ENCODE measurements around the gene RNF103. TPM values are rescaled to one million over a fixed set of nuclear protein-coding genes. Genes with fewer than 3 reads are reported as not detected.
A peak's percentile ranks its signal among the peaks of the same experiment; 100 is the strongest.

The RNF103 gene
- total RNA-seq, 2 donors from 2014 or later: 16.2 to 44.4 TPM

DNA sequence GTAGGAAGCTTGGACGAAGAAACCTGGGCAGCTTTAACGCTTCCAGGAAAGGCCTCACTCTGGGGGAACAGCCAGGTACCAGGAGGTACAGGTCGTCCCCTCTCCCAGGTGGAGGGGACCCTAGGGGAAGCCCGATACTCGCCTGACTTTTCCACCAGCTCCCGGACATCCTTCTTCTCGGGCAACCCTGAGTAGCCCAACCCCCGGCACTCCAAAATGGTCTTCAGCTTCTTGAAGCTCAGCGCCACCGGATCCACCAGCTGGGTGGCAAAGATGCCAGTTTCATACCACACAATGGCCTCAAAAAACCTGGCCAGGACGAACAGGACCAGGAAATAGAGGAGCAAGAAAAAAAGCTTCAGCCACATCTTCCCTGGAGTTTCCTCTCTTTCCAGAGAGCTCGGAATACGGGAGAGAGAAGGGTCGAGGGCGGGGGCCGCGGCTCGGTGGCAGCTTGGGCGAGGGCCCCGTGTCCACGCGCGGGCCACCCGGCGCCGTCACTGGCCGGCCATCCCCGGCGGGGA, 1.1 kb downstream of the RNF103 start:
- Histone ChIP-seq H3K4me3 (peak overlapping the region; percentile 55 to 93), H3K27me3 (no peaks in the 10 kb centered on the region), H3K9me3 (no peaks in the 10 kb centered on the region), H3K4me1 (peaks cover 37% of the 10 kb centered on the region), H3K27ac (peak overlapping the region; percentile 97 to 100 (median 99)), H3K36me3 (replicated peaks in 1 of 2; ENCODE audit: insufficient read depth in 1 of 2, low read depth in 2 of 2) (peaks cover 0 to 2% of the 10 kb centered on the region in 2 donors)
- 0% methylated on average over 16 to 29 of the region's 29 CpGs for WGBS, 2 donors
- DNase-seq (peak; percentile 45 to 59 (median 58)), ATAC-seq (peak; percentile 6)
- TF ChIP-seq, protein P1, sequence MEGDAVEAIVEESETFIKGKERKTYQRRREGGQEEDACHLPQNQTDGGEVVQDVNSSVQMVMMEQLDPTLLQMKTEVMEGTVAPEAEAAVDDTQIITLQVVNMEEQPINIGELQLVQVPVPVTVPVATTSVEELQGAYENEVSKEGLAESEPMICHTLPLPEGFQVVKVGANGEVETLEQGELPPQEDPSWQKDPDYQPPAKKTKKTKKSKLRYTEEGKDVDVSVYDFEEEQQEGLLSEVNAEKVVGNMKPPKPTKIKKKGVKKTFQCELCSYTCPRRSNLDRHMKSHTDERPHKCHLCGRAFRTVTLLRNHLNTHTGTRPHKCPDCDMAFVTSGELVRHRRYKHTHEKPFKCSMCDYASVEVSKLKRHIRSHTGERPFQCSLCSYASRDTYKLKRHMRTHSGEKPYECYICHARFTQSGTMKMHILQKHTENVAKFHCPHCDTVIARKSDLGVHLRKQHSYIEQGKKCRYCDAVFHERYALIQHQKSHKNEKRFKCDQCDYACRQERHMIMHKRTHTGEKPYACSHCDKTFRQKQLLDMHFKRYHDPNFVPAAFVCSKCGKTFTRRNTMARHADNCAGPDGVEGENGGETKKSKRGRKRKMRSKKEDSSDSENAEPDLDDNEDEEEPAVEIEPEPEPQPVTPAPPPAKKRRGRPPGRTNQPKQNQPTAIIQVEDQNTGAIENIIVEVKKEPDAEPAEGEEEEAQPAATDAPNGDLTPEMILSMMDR (IDR thresholded peaks at IDR 0.05): peak in 1 of 7 experiments; percentile 3
- peak in 2 of 3 donors; percentile 32 to 40 for TF ChIP-seq POLR2A (IDR thresholded peaks at IDR 0.05)
- intact Hi-C loops (cut with DNase I): no loop called here

DNA sequence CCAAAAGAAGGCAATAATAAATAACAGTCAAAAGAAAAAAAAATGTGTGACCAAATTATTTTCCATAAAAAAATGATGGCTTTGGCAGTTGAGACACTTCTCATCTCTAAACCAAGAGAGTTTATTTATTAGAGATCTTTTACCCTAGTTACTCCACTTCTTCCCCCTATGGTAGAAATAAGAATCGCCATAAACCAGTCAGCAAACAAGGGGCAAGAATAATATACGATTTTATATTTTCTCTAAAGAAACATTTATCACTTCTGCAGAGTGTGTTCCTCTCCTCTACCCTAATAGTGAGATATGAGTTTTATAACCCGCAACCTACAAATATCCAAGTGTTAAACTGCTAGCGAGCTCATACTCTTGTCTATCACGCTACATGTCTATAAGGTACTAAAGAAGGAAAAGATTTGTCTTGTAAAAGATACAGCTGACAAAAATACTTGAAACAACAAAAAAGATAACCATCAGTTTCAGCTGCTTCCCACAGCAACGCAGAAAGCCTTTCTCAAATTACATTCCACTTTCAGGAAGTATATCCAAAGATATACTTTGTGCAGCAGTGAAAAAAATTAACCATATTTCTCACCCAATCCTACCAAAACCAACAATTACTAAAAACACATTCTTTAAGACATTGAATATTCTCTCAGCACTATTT, 2.3 kb downstream of the RNF103 start:
- Histone ChIP-seq H3K4me3 (peak overlapping the region; percentile 55 to 93), H3K9me3 (no peaks in the 10 kb centered on the region), H3K4me1 (peaks cover 46% of the 10 kb centered on the region), H3K27ac (peak overlapping the region in 2 of 4 donors; percentile 97 to 99), H3K36me3 (replicated peaks in 1 of 2; ENCODE audit: insufficient read depth in 1 of 2, low read depth in 2 of 2) (peaks cover 0 to 2% of the 10 kb centered on the region in 2 donors), H3K27me3 (no peaks in the 10 kb centered on the region)
- TF ChIP-seq POLR2A (IDR thresholded peaks at IDR 0.05): no peak
- TF ChIP-seq, protein P1 (IDR thresholded peaks at IDR 0.05): no peak
- no peak for DNase-seq
- 4% methylated on average over 6 of the region's 6 CpGs for whole genome bisulfite sequencing, 2 donors
- intact Hi-C loops (cut with DNase I): no loop called here
- no peak for ATAC-seq

DNA sequence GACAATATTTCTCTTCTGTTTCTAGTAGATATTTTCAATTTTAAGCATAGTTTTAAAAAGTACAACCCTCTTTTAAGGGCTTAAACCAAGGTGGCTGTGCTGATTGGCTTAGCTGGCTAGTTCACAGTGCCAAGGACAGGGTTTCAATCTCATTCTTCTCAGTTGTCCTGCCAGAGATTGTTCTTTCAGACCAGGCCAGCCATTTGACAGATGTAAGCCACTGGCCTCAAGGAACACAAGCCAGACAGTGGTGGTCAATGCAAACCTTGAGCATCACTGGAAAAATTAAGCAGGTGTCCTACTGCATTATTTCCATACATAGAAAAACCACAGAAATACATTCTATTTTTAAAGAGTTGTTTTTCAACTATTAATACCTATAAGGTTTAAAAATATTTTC, 5.9 kb downstream of the RNF103 start:
- no peaks in the 10 kb centered on the region for H3K9me3 ChIP-seq
- no peak for ATAC-seq
- no peak overlapping the region for H3K27ac ChIP-seq
- intact Hi-C loops (cut with DNase I): no loop called here
- H3K4me1 ChIP-seq: peaks cover 49% of the 10 kb centered on the region
- no peak for TF ChIP-seq POLR2A (IDR thresholded peaks at IDR 0.05)
- TF ChIP-seq, protein P1 (IDR thresholded peaks at IDR 0.05): no peak
- peaks cover 4 to 11% of the 10 kb centered on the region in 2 donors for H3K36me3 ChIP-seq (replicated peaks in 1 of 2; ENCODE audit: insufficient read depth in 1 of 2, low read depth in 2 of 2)
- no peak overlapping the region for H3K4me3 ChIP-seq
- H3K27me3 ChIP-seq: no peaks in the 10 kb centered on the region
- DNase-seq: no peak

DNA sequence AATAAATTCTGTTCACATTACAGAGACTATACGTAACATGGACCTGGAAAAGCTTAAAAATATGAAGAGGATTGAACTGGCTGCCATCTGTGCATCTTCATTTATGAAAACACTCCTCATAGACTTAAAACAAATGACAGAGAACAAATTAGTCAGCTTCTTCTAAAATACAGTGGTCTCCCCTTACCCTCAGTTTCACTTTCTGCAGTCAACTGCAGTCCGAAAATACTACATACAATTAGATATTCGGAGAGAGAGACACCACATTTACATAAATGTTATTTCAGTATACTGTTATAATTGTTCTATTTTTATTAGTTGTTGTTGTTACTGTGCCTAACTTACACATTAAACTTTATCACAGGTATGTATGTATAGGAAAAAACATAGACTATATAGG, 6.5 kb downstream of the RNF103 start:
- Histone ChIP-seq H3K4me3 (no peak overlapping the region), H3K27ac (no peak overlapping the region), H3K36me3 (replicated peaks in 1 of 2; ENCODE audit: insufficient read depth in 1 of 2, low read depth in 2 of 2) (peaks cover 4 to 11% of the 10 kb centered on the region in 2 donors), H3K4me1 (peaks cover 49% of the 10 kb centered on the region), H3K9me3 (no peaks in the 10 kb centered on the region), H3K27me3 (no peaks in the 10 kb centered on the region)
- TF ChIP-seq, protein P1 (IDR thresholded peaks at IDR 0.05): no peak
- TF ChIP-seq POLR2A (IDR thresholded peaks at IDR 0.05): no peak
- 85 to 92% methylated on average over 3 of the region's 3 CpGs for WGBS, 2 donors
- DNase-seq: no peak
- intact Hi-C loops (cut with DNase I): no loop called here
- ATAC-seq: no peak

DNA sequence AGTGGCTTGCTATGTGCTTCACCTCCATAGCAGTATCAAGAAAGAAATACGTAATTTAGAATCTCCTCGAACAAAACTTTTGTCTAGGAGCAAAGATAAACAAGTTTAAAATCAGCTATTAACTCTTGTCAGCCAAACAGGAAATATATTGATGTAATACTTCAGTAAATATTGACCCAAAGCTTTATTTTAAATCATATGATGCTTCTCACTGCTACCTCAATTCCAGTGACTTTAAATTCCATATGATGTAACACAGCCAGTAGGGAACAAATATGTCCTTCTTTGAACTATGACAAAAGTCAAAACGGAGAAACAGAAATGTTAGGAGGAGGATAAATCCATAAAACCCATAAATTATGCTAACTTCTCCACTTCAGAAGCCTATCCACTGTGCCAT, 7.2 kb downstream of the RNF103 start:
- intact Hi-C loops (cut with DNase I): no loop called here
- Histone ChIP-seq H3K27ac (peak overlapping the region in 1 of 4 donors; percentile 18), H3K27me3 (no peaks in the 10 kb centered on the region), H3K9me3 (no peaks in the 10 kb centered on the region), H3K36me3 (replicated peaks in 1 of 2; ENCODE audit: insufficient read depth in 1 of 2, low read depth in 2 of 2) (peaks cover 4 to 16% of the 10 kb centered on the region in 2 donors), H3K4me3 (no peak overlapping the region), H3K4me1 (peaks cover 49% of the 10 kb centered on the region)
- DNase-seq: no peak
- ATAC-seq: no peak
- no peak for TF ChIP-seq POLR2A (IDR thresholded peaks at IDR 0.05)
- TF ChIP-seq, protein P1 (IDR thresholded peaks at IDR 0.05): no peak
- 41 to 50% methylated on average over 3 of the region's 3 CpGs for WGBS, 2 donors

Data from body of pancreas (tissue), 4 donors.